HepG2 (cell line): ENCODE results near the gene FAM187B. TPM values are rescaled to one million over a fixed set of nuclear protein-coding genes. Genes with fewer than 3 reads are reported as not detected.

Experiments used
- AHDC1 ChIP-seq: sonication (generic); formaldehyde crosslinking; IDR thresholded peaks from 2 replicates; pipeline ENCODE4 v1.5.1; 2020; ENCODE audit warnings: mild to moderate bottlenecking, missing genetic modification reagents, borderline replicate concordance
- EP300 ChIP-seq, 3 experiments: sonication (generic) in 1 of 3; formaldehyde crosslinking in 1 of 3; IDR thresholded peaks; 2 replicates each; pipeline versions ENCODE4 v1.5.1 to v1.6.1; 2011 to 2020; ENCODE audit warnings: low read depth in 2 of 3, low read length in 2 of 3, borderline replicate concordance in 1 of 3, improper control_type of control experiment in 1 of 3, mild to moderate bottlenecking in 1 of 3, missing genetic modification reagents in 1 of 3, moderate library complexity in 1 of 3
- MAZ ChIP-seq, 2 experiments: sonication (generic) in 1 of 2; formaldehyde crosslinking in 1 of 2; IDR thresholded peaks; 2 replicates each; pipeline versions ENCODE4 v1.5.0 to v1.6.1; 2012 to 2020; ENCODE audit warnings: low read depth in 2 of 2, mild to moderate bottlenecking in 2 of 2, borderline replicate concordance in 1 of 2, improper control_type of control experiment in 1 of 2, low read length in 1 of 2, missing genetic modification reagents in 1 of 2, moderate library complexity in 1 of 2
- TOPORS ChIP-seq: sonication (generic); formaldehyde crosslinking; IDR thresholded peaks from 2 replicates; pipeline ENCODE4 v1.8.0; 2023; ENCODE audit warnings: mild to moderate bottlenecking, missing genetic modification reagents
- ZBTB7A ChIP-seq: sonication (generic); formaldehyde crosslinking; IDR thresholded peaks from 2 replicates; pipeline ENCODE4 v1.8.0; 2022; ENCODE audit warnings: mild to moderate bottlenecking, missing genetic modification reagents
- ZFYVE20 ChIP-seq: sonication (generic); formaldehyde crosslinking; IDR thresholded peaks from 2 replicates; pipeline ENCODE4 v1.8.0; 2023; ENCODE audit warnings: low read depth, mild to moderate bottlenecking, moderate library complexity, missing genetic modification reagents, borderline replicate concordance
- ZGPAT ChIP-seq: IDR thresholded peaks from 2 replicates; pipeline ENCODE4 v1.6.1; 2016; ENCODE audit warnings: mild to moderate bottlenecking
- ZNF260 ChIP-seq: sonication (generic); formaldehyde crosslinking; IDR thresholded peaks from 2 replicates; pipeline ENCODE4 v1.4.0; 2020; ENCODE audit warnings: missing genetic modification reagents, low read depth, mild to moderate bottlenecking, borderline replicate concordance
- ZNF326 ChIP-seq: sonication (generic); formaldehyde crosslinking; IDR thresholded peaks from 2 replicates; pipeline ENCODE4 v1.4.0; 2020; ENCODE audit warnings: missing genetic modification reagents, borderline replicate concordance
- ZNF550 ChIP-seq: sonication (generic); formaldehyde crosslinking; IDR thresholded peaks from 2 replicates; pipeline ENCODE4 v1.4.0; 2020; ENCODE audit warnings: mild to moderate bottlenecking, missing genetic modification reagents, borderline replicate concordance
- ZNF660 ChIP-seq: sonication (generic); formaldehyde crosslinking; IDR thresholded peaks from 2 replicates; pipeline ENCODE4 v1.5.1; 2020; ENCODE audit warnings: mild to moderate bottlenecking, low read depth, missing genetic modification reagents, borderline replicate concordance
- ZNF674 ChIP-seq: sonication (generic); formaldehyde crosslinking; IDR thresholded peaks from 2 replicates; pipeline ENCODE4 v1.5.0; 2020; ENCODE audit warnings: low read depth, mild to moderate bottlenecking, missing genetic modification reagents
- polyA plus RNA-seq, 8 experiments: library from polyadenylated mRNA; depleted of rRNA in 3 of 8; stranded (reverse) in 7 of 8; unstranded in 1 of 8; fragments of >200 nt; fragmentation: Illumina TruSeq in 4 of 8; extraction: Trizol in 4 of 8; gene quantifications; 2 replicates each; pipeline versions ENCODE4 v1.2.1 to v1.2.3, GENCODE V29; 2011 to 2016; ENCODE audit warnings: low read depth in 4 of 8, missing spikeins in 1 of 8, mixed read lengths in 1 of 8; ENCODE audit not compliant: insufficient read depth in 1 of 8
- total RNA-seq, 5 experiments: library from RNA; depleted of rRNA; stranded (reverse); fragments of >200 nt; fragmentation: Illumina TruSeq; extraction: Trizol; gene quantifications; 2 replicates each; pipeline ENCODE4 v1.2.3, GENCODE V29; 2016; ENCODE audit warnings: low read depth in 1 of 5
- TF ChIP-seq, protein P1 (sequence below): sonication (generic); formaldehyde crosslinking; IDR thresholded peaks from 2 replicates; pipeline ENCODE4 v1.5.0; 2020; ENCODE audit warnings: missing genetic modification reagents
- TF ChIP-seq, protein P2 (sequence below): sonication (generic); formaldehyde crosslinking; IDR thresholded peaks from 2 replicates; pipeline ENCODE4 v1.4.0; 2020; ENCODE audit warnings: missing genetic modification reagents
- TF ChIP-seq, protein P3 (sequence below): IDR thresholded peaks from 2 replicates; pipeline ENCODE4 v1.6.1; 2018; ENCODE audit warnings: missing genetic modification reagents, mild to moderate bottlenecking, missing compliant biosample characterization

The FAM187B gene
- total and polyA plus RNA-seq, 2 of the 13 experiments (the other 11 are each of a cell fraction or from before 2014, with no cell fraction given): not detected

- TF ChIP-seq AHDC1 (CRISPR knock-in tag) (peak; percentile 31; the same call in 1 of the 2 replicates), ZGPAT (CRISPR knock-in tag) (peak; percentile 65), ZFYVE20 (CRISPR knock-in tag) (no peak), ZBTB7A (no peak), ZNF660 (no peak), ZNF674 (no peak), ZNF326 (CRISPR knock-in tag) (no peak), ZNF550 (no peak), EP300 (IDR thresholded peaks at IDR 0.05; ENCODE audit: low read depth in 2 of 2, low read length in 2 of 2) (peak in 1 of 2 experiments; percentile 52; a peak in 2 of 4 replicates), EP300 (CRISPR knock-in tag; IDR thresholded peaks at IDR 0.05; ENCODE audit: borderline replicate concordance) (peak; percentile 24; the same call in 1 of the 2 replicates), ZNF260 (no peak), MAZ (IDR thresholded peaks at IDR 0.05; ENCODE audit: borderline replicate concordance, low read depth, low read length) (no peak), MAZ (CRISPR knock-in tag; IDR thresholded peaks at IDR 0.05; ENCODE audit: low read depth) (0 out of 2 replicates have a peak, but pooled peaks have one; percentile 23), TOPORS (no peak)
- TF ChIP-seq, protein P1, sequence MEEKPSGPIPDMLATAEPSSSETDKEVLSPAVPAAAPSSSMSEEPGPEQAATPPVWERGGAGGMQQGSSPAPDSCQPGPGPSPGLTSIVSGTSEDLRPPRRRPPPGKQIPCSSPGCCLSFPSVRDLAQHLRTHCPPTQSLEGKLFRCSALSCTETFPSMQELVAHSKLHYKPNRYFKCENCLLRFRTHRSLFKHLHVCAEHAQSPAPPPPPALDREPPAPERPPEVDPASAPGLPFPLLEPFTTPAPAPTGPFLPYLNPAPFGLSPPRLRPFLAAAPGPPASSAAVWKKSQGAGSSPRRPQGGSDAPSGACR (CRISPR knock-in tag): no peak
- TF ChIP-seq, protein P2, sequence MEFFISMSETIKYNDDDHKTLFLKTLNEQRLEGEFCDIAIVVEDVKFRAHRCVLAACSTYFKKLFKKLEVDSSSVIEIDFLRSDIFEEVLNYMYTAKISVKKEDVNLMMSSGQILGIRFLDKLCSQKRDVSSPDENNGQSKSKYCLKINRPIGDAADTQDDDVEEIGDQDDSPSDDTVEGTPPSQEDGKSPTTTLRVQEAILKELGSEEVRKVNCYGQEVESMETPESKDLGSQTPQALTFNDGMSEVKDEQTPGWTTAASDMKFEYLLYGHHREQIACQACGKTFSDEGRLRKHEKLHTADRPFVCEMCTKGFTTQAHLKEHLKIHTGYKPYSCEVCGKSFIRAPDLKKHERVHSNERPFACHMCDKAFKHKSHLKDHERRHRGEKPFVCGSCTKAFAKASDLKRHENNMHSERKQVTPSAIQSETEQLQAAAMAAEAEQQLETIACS (CRISPR knock-in tag): no peak
- TF ChIP-seq, protein P3, sequence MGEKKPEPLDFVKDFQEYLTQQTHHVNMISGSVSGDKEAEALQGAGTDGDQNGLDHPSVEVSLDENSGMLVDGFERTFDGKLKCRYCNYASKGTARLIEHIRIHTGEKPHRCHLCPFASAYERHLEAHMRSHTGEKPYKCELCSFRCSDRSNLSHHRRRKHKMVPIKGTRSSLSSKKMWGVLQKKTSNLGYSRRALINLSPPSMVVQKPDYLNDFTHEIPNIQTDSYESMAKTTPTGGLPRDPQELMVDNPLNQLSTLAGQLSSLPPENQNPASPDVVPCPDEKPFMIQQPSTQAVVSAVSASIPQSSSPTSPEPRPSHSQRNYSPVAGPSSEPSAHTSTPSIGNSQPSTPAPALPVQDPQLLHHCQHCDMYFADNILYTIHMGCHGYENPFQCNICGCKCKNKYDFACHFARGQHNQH: peak; percentile 52; the same call in 1 of the 2 replicates
Measured at GRCh38 chr19:35253316-35254286, 25.1 kb upstream of the FAM187B start (continued).
